ENCODE measurements around the gene ADAMTS5. TPM values are rescaled to one million over a fixed set of nuclear protein-coding genes. Genes with fewer than 3 reads are reported as not detected.

Gene ADAMTS5
- total and polyA plus RNA-seq, 2 donors (not counting 3 experiments of a cell fraction or from before 2014, with no cell fraction given) = not detected

DNA sequence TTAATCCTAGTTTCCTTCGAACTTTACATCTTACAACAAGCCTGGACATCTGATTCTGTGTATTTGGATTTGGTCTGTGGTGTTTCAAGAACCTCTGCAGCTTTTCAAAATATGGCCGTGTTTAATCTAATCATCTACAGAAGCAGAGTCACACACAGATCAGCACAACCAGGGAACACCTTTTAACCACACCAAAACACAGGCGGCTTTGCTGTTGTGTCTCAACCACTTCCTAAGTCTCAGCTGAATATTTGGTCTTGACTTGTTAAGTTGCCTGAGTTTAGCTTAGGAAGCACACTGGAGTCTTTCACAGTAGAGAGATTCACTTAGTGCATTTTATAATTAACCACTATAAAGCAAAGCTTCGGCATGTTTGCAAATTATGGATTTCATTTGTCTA, 17.1 kb downstream of the ADAMTS5 start:
- FAIRE-seq (no peak), DNase-seq (ENCODE audit: low read depth, low spot score) (no peak)
- Histone ChIP-seq H3K79me2 (ENCODE audit: control insufficient read depth, insufficient read depth, low read length) (no peaks in the 10 kb centered on the region), H3K27ac (ENCODE audit: insufficient read depth, low read depth, low read length) (no peak overlapping the region), H3K4me3 (replicated peaks in 1 of 3; ENCODE audit: insufficient read depth in 1 of 3, low read depth in 1 of 3, low read length in 3 of 3) (no peak overlapping the region), H3K36me3 (ENCODE audit: control insufficient read depth in 2 of 2, extremely low read depth in 1 of 2, insufficient read depth in 2 of 2, low read length in 2 of 2) (no peaks in the 10 kb centered on the region), H3K9me1 (replicated peaks; ENCODE audit: control insufficient read depth, extremely low read depth, insufficient read depth, low read length) (no peaks in the 10 kb centered on the region), H2AFZ (ENCODE audit: low read depth, low read length) (no peak overlapping the region), H3K27me3 (ENCODE audit: control insufficient read depth in 2 of 2, insufficient read depth in 2 of 2, low read length in 2 of 2) (no peaks in the 10 kb centered on the region), H3K9me3 (replicated peaks; ENCODE audit: control insufficient read depth, insufficient read depth, low read length) (no peaks in the 10 kb centered on the region), H3K4me2 (ENCODE audit: insufficient read depth, low read length) (no peak overlapping the region), H4K20me1 (replicated peaks; ENCODE audit: control insufficient read depth, extremely low read depth, insufficient read depth, low read length) (no peaks in the 10 kb centered on the region), H3K9ac (replicated peaks; ENCODE audit: extremely low read depth, insufficient read depth, low read length) (no peak overlapping the region), H3K4me1 (ENCODE audit: control insufficient read depth, extremely low read depth, insufficient read depth, low read length) (no peaks in the 10 kb centered on the region)
- TF ChIP-seq POLR2AphosphoS5 (IDR thresholded peaks at IDR 0.05; ENCODE audit: insufficient read depth, low read depth, low read length) (no peak), JUN (IDR thresholded peaks at IDR 0.05; ENCODE audit: borderline replicate concordance, insufficient read depth, insufficient read length, low read depth) (no peak), GATA2 (IDR thresholded peaks at IDR 0.05; ENCODE audit: insufficient read depth, insufficient read length, low read depth, low read length) (no peak), FOS (IDR thresholded peaks at IDR 0.05; ENCODE audit: borderline replicate concordance, insufficient read depth, low read length) (no peak), POLR2A (IDR thresholded peaks at IDR 0.05; ENCODE audit: low read depth, low read length) (no peak)
- POLR2A ChIA-PET = no interaction called here
- CTCF ChIA-PET = no interaction called here
- BruUV-seq (replicated peaks) = no TSS peak
- dilution Hi-C loops (cut with MboI; ENCODE audit: extremely low pct_ligation_motif_present, low sequenced_read_pairs) (no loop called here), intact Hi-C loops (cut with micrococcal nuclease) (no loop called here)

DNA sequence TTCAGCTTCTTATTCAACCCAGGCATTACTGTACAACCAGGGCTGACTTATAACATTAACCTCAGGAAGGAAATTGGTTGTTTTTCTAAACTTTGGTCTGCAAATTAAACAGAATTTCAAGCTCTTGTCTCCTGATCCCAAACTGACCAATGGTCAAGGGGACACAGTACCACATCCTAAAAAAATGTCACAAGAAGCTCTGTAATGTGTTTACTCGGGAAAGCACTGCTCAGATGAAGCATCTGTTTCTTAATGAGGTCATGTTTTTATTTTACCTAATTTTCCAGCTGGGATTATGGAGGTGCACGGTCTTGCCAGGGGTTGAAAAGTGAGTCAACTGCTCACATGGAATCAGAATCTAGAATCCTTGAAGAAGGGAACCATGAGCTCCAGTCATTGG, 18.7 kb downstream of the ADAMTS5 start:
- no peak for TF ChIP-seq MAX (IDR thresholded peaks at IDR 0.05; ENCODE audit: insufficient read depth, insufficient read length)
- no peak for TF ChIP-seq POLR2AphosphoS5 (IDR thresholded peaks at IDR 0.05; ENCODE audit: insufficient read depth, low read depth, low read length)
- H3K4me2 ChIP-seq (ENCODE audit: insufficient read depth, low read length) = no peak overlapping the region
- H3K4me1 ChIP-seq (ENCODE audit: control insufficient read depth, extremely low read depth, insufficient read depth, low read length) = no peaks in the 10 kb centered on the region
- DNase-seq (ENCODE audit: low read depth, low spot score) (no peak), FAIRE-seq (no peak)
- dilution Hi-C loops (cut with MboI; ENCODE audit: extremely low pct_ligation_motif_present, low sequenced_read_pairs) = no loop called here
- H3K36me3 ChIP-seq (ENCODE audit: control insufficient read depth in 2 of 2, extremely low read depth in 1 of 2, insufficient read depth in 2 of 2, low read length in 2 of 2) = no peaks in the 10 kb centered on the region
- no peaks in the 10 kb centered on the region for H3K9me1 ChIP-seq (replicated peaks; ENCODE audit: control insufficient read depth, extremely low read depth, insufficient read depth, low read length)
- H2AFZ ChIP-seq (ENCODE audit: low read depth, low read length) = no peak overlapping the region
- no peak overlapping the region for H3K4me3 ChIP-seq (replicated peaks in 1 of 3; ENCODE audit: insufficient read depth in 1 of 3, low read depth in 1 of 3, low read length in 3 of 3)
- intact Hi-C loops (cut with micrococcal nuclease) = no loop called here
- H3K9me3 ChIP-seq (replicated peaks; ENCODE audit: control insufficient read depth, insufficient read depth, low read length) = no peaks in the 10 kb centered on the region
- no peaks in the 10 kb centered on the region for H4K20me1 ChIP-seq (replicated peaks; ENCODE audit: control insufficient read depth, extremely low read depth, insufficient read depth, low read length)
- CTCF ChIA-PET = interaction anchor here (1.2 kb wide), 1 partner anchor 14 kb away, joined by 5 read pairs; no protein-coding TSS in a partner anchor
- H3K9ac ChIP-seq (replicated peaks; ENCODE audit: extremely low read depth, insufficient read depth, low read length) = no peak overlapping the region
- no TSS peak for BruUV-seq (replicated peaks)
- H3K27me3 ChIP-seq (ENCODE audit: control insufficient read depth in 2 of 2, insufficient read depth in 2 of 2, low read length in 2 of 2) = no peaks in the 10 kb centered on the region
- POLR2A ChIA-PET = no interaction called here
- H3K79me2 ChIP-seq (ENCODE audit: control insufficient read depth, insufficient read depth, low read length) = no peaks in the 10 kb centered on the region
- no peak overlapping the region for H3K27ac ChIP-seq (ENCODE audit: insufficient read depth, low read depth, low read length)
